Epithelial cell of esophagus (primary cell): ENCODE measurements around the gene GCNT4.
A peak's percentile ranks its signal among the peaks of the same experiment; 100 is the strongest.

Experiments used
- DNase-seq: peaks from one replicate; pipeline ENCODE4 v3.0.0; 2010; ENCODE audit warnings: low read depth
- H3K4me3 ChIP-seq: 2 replicates; pipeline ENCODE4 v1.5.1; 2011; ENCODE audit warnings: mild to moderate bottlenecking, low read length, control low read depth
- CTCF ChIP-seq: IDR thresholded peaks from 2 replicates; pipeline ENCODE4 v1.5.1; 2011; ENCODE audit warnings: low read depth, mild to moderate bottlenecking, low read length, control low read depth, inconsistent platforms; ENCODE audit not compliant: insufficient read depth; ENCODE audit errors: missing control alignments

Gene GCNT4

GRCh38 chr5:75023368-75024159 lies 28.8 kb downstream of the GCNT4 start:
- H3K4me3 ChIP-seq, result no peak overlapping the region
- peak; percentile 33 for DNase-seq
- no peak for TF ChIP-seq CTCF

- no peak for DNase-seq
- TF ChIP-seq CTCF, result no peak
- H3K4me3 ChIP-seq, result no peak overlapping the region
These were observed 30.6 kb downstream of the GCNT4 start for GRCh38 chr5:75021800-75022199.

DNA sequence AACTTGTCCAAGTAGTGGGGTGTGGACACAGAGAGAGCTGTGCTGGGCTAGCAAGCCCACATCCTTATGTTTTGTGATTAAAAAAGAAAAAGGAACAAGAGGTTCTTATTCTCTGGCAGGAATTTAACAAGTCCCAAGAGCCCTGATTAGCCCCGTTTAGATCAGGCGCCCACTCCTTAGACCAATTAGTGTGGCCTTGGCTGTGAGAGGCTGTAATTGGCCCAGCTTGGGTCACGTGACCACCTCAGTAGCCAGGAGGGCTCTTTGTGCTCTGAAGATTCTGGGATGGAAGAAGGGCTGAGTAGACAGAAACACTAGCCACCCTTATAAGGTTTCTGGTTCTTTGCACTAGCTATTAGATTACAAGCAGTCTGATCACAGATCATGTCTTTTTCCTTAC lies 31.1 kb downstream of the GCNT4 start:
- DNase-seq, result no peak
- no peak for TF ChIP-seq CTCF
- H3K4me3 ChIP-seq, result no peak overlapping the region

DNA sequence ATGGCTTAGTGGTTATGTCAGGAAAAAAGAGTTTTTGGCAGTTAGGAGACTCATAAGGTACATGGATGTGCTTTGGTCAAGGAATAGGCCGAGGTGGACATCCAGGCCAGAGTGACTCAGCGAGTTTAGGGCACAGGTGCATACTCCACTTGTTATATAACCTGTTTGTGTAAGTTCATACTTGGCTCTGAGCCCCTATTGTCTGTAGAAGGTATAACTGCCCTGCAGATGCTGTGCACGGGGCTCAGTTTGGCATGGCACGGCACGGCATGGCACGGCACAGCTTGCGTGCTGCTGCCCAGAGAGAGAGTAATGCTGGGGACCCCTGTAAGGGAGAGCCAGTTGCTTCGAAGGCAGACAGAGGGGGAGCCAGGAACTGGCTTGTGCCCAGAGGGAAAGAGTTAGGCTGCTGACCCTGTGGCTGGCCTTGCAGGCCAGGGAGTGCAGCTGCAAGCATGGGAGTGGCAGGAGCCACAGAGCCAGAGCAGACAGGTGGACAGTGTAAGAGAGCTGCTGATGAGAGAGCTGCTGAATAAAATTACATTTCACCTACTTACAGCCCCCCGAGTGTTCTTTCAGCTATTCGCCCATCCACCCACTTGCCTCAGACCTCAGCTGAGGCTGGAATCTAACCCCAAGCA lies 32.2 kb downstream of the GCNT4 start:
- TF ChIP-seq CTCF, result no peak
- no peak overlapping the region for H3K4me3 ChIP-seq
- DNase-seq, result no peak

DNA sequence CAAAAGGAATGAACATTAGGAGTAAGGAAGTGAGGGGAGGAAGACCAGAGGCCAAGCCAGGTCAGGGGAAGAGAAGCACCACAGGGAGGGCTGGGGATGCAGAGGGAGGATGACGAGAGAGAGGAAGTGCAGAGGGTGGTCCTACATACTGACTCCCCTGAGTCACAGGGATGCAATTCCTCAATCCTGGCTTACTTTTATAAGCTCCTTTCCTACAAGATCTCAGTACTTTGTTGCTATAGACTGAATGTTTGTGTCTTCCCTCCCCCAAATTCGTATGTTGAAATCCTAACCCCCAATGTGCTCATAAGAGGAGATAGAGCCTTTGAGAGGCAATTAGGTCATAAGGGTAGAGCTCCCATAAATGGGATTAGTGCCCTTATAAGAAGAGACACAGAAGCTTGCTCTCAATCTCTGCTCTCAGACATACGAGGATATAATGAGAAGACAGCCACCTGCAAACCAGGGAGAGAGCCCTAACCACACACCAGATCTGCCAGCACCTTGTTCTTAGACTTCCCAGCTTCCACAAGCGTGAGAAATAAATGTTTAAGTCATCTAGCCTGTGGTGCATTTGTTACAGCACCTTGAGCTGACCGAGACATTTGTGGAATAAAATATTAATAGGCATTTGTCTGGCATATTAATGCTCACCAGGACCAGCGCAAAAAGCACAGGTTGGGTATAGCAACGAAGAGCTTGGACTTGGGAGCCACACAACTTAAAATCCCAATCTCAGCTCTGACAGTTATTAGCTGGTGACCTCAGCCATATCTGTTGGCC lies 33.4 kb downstream of the GCNT4 start:
- no peak overlapping the region for H3K4me3 ChIP-seq
- DNase-seq, result no peak
- no peak for TF ChIP-seq CTCF

- no peak for TF ChIP-seq CTCF
- DNase-seq, result no peak
- H3K4me3 ChIP-seq, result no peak overlapping the region
These were observed 34.4 kb downstream of the GCNT4 start for GRCh38 chr5:75017971-75018370.
